Gastrocnemius medialis (tissue), 4 donors: ENCODE data around the gene PTH1R. TPM values are rescaled to one million over a fixed set of nuclear protein-coding genes. Genes with fewer than 3 reads are reported as not detected.

Experiments used
- ATAC-seq, 2 donors: fragments of 150-250 bp; one replicate each; pipeline ENCODE4 v1.9.1; 2016
- DNase-seq, 2 donors: peaks; one replicate each; pipeline ENCODE4 v3.0.0-alpha.2; 2019
- H3K27ac ChIP-seq, 4 donors: fragments of 200-600 bp; sonication (generic); 1 replicate in 1 of 4; 2 replicates in 3 of 4; pipeline ENCODE4 v1.5.1; 2016 to 2018; ENCODE audit warnings: mild to moderate bottlenecking in 2 of 4, moderate library complexity in 1 of 4
- H3K27me3 ChIP-seq, 3 donors: fragments of 200-600 bp; sonication (generic) in 2 of 3; 1 replicate in 1 of 3; 2 replicates in 2 of 3; pipeline versions ENCODE4 v1.5.1 to v1.6.0; 2016 to 2019; ENCODE audit warnings: mild to moderate bottlenecking in 1 of 3, moderate library complexity in 1 of 3
- H3K36me3 ChIP-seq, 2 donors: fragments of 200-600 bp; sonication (generic) in 1 of 2; one replicate each; pipeline ENCODE4 v1.5.1; 2017 to 2018
- H3K4me1 ChIP-seq, 2 donors: fragments of 200-600 bp; sonication (generic) in 1 of 2; one replicate each; pipeline ENCODE4 v1.5.1; 2016 to 2017; ENCODE audit warnings: mild to moderate bottlenecking in 2 of 2
- H3K4me3 ChIP-seq, 4 donors: fragments of 200-600 bp; sonication (generic) in 3 of 4; 1 replicate in 1 of 4; 2 replicates in 3 of 4; pipeline ENCODE4 v1.5.1; 2016 to 2019; ENCODE audit warnings: mild to moderate bottlenecking in 2 of 4
- H3K9me3 ChIP-seq, 3 donors: fragments of 200-600 bp; sonication (generic) in 2 of 3; 1 replicate in 1 of 3; 2 replicates in 2 of 3; pipeline ENCODE4 v1.5.1; 2016 to 2019
- POLR2A ChIP-seq, 2 donors: fragments of 450-650 bp; IDR thresholded peaks; one replicate each; pipeline ENCODE4 v1.6.1; 2017; ENCODE audit warnings: antibody characterized with exemption in 2 of 2, mild to moderate bottlenecking in 2 of 2, moderate library complexity in 2 of 2
- in situ Hi-C, 4 donors: fragments of 200-750 bp; cut with MboI; loops; one replicate each; pipeline versions ENCODE4 v1.15.0 to v1.8.0; 2017; ENCODE audit warnings: low sequenced_read_pairs in 4 of 4
- intact Hi-C: fragments of 100-400 bp; cut with DNase I; formaldehyde crosslinking; loops from one replicate; pipeline ENCODE4 v1.15.1; 2023; ENCODE audit warnings: low total_unique reads
- total RNA-seq, 4 donors: library from RNA; depleted of rRNA; stranded (reverse); fragments of >200 nt; gene quantifications; one replicate each; pipeline versions ENCODE4 v1.1.0 to v1.2.3, GENCODE V29; 2016
- TF ChIP-seq, protein P1 (sequence below), 5 experiments: fragments of 450-650 bp in 3 of 5; fragments of 200-600 bp in 2 of 5; sonication (generic) in 2 of 5; IDR thresholded peaks in 4 of 5; conservative IDR thresholded peaks in 1 of 5; 1 replicate in 4 of 5; 2 replicates in 1 of 5; pipeline ENCODE4 v1.5.1; 2016 to 2019; ENCODE audit warnings: antibody characterized with exemption in 5 of 5, mild to moderate bottlenecking in 3 of 5, moderate library complexity in 3 of 5

PTH1R gene
- total RNA-seq, 4 donors from 2014 or later, result 2.3 to 7.9 (median 7.3) TPM

DNA sequence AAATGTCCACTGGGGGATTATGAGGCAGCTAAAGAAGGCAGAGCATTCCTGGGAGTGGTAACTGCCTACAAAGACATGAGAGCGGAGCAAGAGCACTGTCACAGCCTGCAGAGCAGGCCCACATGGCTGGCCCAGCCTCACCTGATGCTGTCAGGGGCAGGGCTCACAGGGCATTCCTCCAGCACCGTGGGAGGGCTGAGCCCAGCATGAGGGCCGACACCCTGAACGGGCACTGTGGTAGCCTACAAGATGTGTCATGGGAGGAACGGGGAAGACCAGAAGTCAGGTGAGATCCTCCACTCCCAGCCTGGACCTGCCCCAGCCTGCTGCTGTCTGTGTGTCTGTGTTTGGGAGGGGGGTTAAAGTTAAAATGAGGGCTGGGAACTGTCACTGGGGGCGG lies 68.9 kb downstream of the PTH1R start:
- DNase-seq, result no peak
- H3K27ac ChIP-seq, result peak overlapping the region; percentile 86 to 91 (median 88)

DNA sequence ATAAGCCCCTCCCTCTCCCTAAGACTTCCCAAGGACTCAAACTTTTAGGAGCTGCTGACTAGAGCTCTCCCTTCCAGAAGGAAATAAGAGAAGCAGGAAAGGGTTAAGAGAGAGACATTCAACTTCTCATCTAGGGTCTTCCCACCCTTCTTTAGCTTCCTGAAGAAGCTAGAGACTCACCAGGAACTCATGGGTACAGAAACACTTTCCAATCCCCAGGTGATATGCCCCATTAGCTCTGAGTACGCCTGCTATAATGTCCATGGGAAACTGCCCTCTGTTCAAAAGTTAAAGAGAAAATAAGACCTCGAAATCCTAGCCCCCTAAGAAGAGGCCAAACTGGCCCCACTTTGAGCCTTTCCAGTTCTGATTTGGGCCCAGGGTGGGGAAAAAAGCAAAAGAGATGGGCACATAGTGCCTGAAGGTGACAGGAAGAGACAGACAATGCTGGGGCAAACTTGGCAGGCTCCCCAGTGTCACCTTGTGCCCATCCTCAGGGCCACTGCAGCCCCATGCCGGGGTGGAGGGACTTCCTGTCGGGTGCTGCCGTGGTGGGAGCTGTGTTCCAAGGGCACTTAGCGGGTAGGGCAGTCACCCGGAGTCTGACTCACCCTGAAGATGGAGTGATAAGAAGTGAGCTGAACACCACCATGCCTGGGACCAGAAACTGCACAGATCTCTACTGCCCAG lies 69.5 kb downstream of the PTH1R start:
- H3K36me3 ChIP-seq, result no peaks in the 10 kb centered on the region
- H3K4me3 ChIP-seq, result no peak overlapping the region
- in situ Hi-C loops, result no loop called here
- TF ChIP-seq POLR2A (IDR thresholded peaks at IDR 0.05), result no peak
- TF ChIP-seq, protein P1, sequence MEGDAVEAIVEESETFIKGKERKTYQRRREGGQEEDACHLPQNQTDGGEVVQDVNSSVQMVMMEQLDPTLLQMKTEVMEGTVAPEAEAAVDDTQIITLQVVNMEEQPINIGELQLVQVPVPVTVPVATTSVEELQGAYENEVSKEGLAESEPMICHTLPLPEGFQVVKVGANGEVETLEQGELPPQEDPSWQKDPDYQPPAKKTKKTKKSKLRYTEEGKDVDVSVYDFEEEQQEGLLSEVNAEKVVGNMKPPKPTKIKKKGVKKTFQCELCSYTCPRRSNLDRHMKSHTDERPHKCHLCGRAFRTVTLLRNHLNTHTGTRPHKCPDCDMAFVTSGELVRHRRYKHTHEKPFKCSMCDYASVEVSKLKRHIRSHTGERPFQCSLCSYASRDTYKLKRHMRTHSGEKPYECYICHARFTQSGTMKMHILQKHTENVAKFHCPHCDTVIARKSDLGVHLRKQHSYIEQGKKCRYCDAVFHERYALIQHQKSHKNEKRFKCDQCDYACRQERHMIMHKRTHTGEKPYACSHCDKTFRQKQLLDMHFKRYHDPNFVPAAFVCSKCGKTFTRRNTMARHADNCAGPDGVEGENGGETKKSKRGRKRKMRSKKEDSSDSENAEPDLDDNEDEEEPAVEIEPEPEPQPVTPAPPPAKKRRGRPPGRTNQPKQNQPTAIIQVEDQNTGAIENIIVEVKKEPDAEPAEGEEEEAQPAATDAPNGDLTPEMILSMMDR (IDR thresholded peaks at IDR 0.05 in 4 of 5, conservative IDR thresholded peaks at IDR 0.05 in 1 of 5), result no peak
- H3K27ac ChIP-seq, result peak overlapping the region; percentile 86 to 91 (median 88)
- ATAC-seq (no peak), DNase-seq (no peak)
- intact Hi-C loops, result no loop called here
- no peaks in the 10 kb centered on the region for H3K9me3 ChIP-seq
- H3K4me1 ChIP-seq, result peaks cover 77 to 85% of the 10 kb centered on the region in 2 donors
- no peaks in the 10 kb centered on the region for H3K27me3 ChIP-seq

More for the DNA sequence above, 68.9 kb downstream of the PTH1R start:
- Histone ChIP-seq H3K9me3 (no peaks in the 10 kb centered on the region), H3K27me3 (no peaks in the 10 kb centered on the region), H3K4me3 (no peak overlapping the region), H3K36me3 (no peaks in the 10 kb centered on the region), H3K4me1 (peaks cover 81 to 85% of the 10 kb centered on the region in 2 donors)
- TF ChIP-seq POLR2A (IDR thresholded peaks at IDR 0.05), result no peak
- TF ChIP-seq, protein P1 (IDR thresholded peaks at IDR 0.05 in 4 of 5, conservative IDR thresholded peaks at IDR 0.05 in 1 of 5), result no peak
- intact Hi-C loops, result no loop called here
- in situ Hi-C loops, result no loop called here
- no peak for ATAC-seq

DNA sequence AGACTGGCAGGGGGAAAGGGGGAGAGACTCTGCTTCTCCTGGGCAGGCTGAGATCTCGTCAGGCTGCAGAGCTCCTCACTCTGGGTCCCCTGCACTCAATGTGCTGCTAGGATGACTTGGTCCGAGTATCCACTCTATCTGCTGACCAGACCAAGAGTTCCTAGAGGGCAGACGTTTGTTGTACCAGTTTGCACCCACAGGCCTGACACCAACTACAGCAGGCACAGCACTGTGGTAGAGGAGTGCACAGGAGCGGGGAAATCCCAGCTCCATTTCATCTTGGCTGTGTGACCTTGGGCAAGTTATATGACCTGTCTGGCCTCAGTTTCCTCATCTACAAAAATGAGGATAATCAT lies 70.0 kb downstream of the PTH1R start:
- no peaks in the 10 kb centered on the region for H3K9me3 ChIP-seq
- ATAC-seq, result peak in 1 of 2 donors; percentile 5
- TF ChIP-seq, protein P1 (IDR thresholded peaks at IDR 0.05 in 4 of 5, conservative IDR thresholded peaks at IDR 0.05 in 1 of 5), result no peak
- no peak for TF ChIP-seq POLR2A (IDR thresholded peaks at IDR 0.05)
- H3K4me1 ChIP-seq, result peaks cover 73 to 87% of the 10 kb centered on the region in 2 donors
- no peak for DNase-seq
- H3K36me3 ChIP-seq, result no peaks in the 10 kb centered on the region
- in situ Hi-C loops, result no loop called here
- intact Hi-C loops, result no loop called here
- no peak overlapping the region for H3K4me3 ChIP-seq
- H3K27me3 ChIP-seq, result no peaks in the 10 kb centered on the region
- H3K27ac ChIP-seq, result peak overlapping the region; percentile 86 to 91 (median 88)

DNA sequence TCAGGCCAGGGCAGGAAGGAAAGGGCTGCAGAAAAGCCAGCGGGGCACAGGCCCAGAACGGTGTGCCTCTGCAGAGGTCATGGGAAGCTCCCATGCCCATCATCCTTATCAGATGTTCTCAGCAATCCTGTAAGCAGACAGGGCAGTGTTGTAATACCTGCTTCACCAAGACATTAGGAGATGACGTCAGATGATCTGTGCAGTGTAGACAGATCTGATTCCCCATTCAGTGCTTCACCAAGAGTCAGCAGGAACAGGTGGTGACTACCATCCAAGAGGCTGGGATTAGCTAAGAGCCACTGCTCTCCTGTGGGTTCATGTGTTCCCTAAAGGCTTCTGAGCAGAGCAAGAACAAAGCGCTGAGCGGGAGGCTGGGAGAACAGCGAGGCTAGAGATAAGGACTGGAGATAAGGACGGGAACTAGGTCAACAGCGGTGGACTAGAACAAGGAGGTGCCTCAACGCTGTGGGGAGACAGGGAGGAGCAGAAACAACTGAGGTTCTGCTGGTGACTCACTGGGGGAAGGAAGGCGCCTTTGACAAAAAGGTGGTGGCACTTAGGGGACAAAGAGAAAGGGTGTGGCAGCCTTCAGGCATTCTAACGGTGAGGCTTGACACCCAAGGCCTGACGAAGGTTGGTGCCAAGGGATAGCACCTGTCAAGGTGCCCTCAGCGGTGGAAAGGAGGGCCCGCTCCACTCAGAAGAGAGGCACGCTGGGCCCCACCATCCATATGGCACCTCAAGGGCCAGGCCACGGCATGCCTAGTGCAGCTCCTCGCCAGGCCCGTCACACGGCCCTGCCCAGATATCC lies 70.7 kb downstream of the PTH1R start:
- TF ChIP-seq POLR2A (IDR thresholded peaks at IDR 0.05), result peak; percentile 26 to 62
- TF ChIP-seq, protein P1 (IDR thresholded peaks at IDR 0.05 in 4 of 5, conservative IDR thresholded peaks at IDR 0.05 in 1 of 5), result no peak
- H3K4me3 ChIP-seq, result no peak overlapping the region
- H3K36me3 ChIP-seq, result no peaks in the 10 kb centered on the region
- no peaks in the 10 kb centered on the region for H3K9me3 ChIP-seq
- in situ Hi-C loops (no loop called here), intact Hi-C loops (loop anchor here (2.0 kb wide), 1 partner anchor 29 kb away; the partner anchor contains the start of gene CCDC12)
- ATAC-seq (peak; percentile 95 to 96), DNase-seq (peak; percentile 73 to 91)
- peak overlapping the region; percentile 86 to 91 (median 88) for H3K27ac ChIP-seq
- peaks cover 72 to 87% of the 10 kb centered on the region in 2 donors for H3K4me1 ChIP-seq
- no peaks in the 10 kb centered on the region for H3K27me3 ChIP-seq
